Activated T-helper 1 cell treated with Interleukin-2 at 50 U/mL for 16 hours (primary cell): ENCODE data around the gene MSL3B.

Source experiments
- DNase-seq: peaks from one replicate; pipeline ENCODE4 v3.0.0-alpha.2; 2020; ENCODE audit warnings: low read depth

Gene MSL3B

DNA sequence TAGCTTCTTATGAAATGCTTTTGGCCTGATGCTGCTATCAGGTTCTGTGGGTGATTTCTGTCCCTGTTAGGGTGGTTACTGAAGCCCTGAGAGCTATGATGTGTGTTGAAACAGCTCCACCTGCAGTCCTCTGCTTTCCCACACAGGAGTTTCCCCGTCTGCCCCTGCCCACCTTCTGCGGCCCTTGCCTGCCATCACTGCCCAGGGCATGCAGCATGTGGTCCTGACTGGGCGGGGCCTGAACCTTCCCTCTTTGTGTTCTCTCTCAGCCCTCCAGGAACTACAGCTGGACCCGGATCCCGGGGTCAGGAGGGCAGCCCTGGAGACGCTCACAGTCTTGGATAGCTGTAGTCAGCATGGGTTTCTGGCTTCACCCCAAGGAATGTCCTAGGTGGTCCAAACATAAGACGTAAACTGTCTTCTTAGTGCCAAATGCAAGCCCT is 35.3 kb downstream of the MSL3B start:
- DNase-seq = no peak

GRCh38 chr2:233832414-233832813 is 35.8 kb downstream of the MSL3B start:
- no peak for DNase-seq

DNA sequence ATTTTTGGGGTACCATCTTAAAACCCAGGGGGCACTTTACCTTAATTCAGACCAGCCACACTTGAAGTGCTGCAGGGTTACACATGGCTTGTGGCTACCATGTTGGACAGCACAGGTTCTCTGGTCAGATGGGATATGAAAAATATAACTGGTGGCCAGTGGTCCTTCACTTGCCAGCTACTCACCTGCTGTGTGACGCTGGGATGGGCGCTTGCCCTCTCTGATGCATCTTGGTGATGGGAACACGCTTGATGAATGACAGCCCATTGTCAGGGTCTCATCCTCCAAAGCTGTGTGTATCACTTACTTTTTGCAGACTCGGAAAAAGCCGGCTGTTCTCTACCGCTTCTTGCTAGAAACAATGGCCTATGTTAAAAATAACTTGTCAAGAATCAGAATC is 36.3 kb downstream of the MSL3B start:
- no peak for DNase-seq

DNA sequence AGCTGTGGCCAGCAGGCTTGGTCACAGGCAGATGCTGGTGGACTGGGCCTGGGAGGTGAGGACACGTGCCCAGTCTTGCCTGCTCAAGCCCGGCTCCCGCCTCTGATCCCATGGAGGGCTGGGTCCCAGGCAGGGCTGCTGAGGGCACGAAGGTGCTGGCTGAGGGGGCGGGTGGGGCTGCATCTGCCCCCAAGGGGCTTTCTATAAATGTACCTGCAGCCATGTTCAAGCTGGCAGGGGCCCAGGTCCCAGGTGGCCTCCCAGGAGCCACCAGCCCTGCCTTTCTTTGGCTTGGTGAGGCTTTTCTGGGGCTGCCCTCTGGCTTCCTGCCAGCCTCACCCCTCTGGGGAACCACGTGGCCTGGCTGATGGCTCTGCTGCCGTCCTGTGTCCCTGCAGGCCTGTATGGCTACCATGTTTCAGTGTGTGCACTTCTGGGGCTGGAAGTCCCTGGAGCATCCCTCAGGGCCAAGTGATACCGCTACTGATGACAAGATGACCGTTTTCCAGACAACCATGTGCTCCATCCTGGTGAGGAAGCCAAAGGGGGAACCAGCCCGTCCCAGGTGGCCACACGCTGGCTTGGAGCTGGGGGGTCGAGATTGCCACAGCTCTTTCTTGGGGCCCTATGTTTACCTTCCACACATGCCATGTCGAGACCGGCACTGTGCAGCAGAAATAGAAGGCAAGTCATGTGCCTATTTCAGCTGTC is 37.0 kb downstream of the MSL3B start:
- DNase-seq = no peak

DNA sequence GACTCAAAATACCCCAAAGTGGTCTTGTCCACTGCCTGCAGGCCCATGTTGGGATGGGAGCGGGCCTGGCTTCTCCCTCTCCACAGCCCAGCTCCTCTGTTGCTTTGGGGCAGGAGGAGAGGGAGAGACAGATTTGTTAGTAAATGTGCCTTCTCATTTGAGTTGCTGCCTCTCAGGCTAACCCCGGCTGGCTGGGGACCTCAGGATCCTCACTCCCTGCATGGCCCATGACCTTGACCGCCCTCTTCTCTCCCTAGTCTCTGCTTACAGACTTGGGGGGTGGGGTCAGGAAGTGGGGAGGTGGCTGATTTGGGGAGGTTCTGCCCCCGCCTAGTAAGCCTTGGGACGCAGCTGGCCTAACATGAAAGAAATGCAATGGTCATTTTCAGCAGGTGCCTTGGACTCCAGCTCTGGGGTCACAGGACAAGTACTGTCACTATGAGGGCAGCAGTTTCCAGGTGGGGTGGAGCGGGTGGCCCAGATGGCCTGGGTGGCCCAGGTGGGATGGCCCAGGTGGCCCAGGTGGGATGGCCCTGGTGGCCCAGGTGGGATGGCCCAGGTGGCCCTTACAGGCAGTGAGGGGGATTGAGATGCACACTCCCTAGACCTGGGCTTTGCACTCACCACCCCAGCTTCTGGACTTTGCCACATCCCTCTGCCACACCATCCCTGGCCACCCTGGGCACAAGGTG is 37.9 kb downstream of the MSL3B start:
- DNase-seq = no peak

GRCh38 chr2:233829193-233830110 is 38.7 kb downstream of the MSL3B start:
- no peak for DNase-seq

GRCh38 chr2:233828546-233829192 is 39.5 kb downstream of the MSL3B start:
- no peak for DNase-seq

GRCh38 chr2:233824373-233824772 is 43.8 kb downstream of the MSL3B start:
- DNase-seq = no peak

- no peak for DNase-seq
Measured at GRCh38 chr2:233823731-233824121, 44.5 kb downstream of the MSL3B start.

- no peak for DNase-seq
Measured at GRCh38 chr2:233822781-233823730, 45.1 kb downstream of the MSL3B start.

DNA sequence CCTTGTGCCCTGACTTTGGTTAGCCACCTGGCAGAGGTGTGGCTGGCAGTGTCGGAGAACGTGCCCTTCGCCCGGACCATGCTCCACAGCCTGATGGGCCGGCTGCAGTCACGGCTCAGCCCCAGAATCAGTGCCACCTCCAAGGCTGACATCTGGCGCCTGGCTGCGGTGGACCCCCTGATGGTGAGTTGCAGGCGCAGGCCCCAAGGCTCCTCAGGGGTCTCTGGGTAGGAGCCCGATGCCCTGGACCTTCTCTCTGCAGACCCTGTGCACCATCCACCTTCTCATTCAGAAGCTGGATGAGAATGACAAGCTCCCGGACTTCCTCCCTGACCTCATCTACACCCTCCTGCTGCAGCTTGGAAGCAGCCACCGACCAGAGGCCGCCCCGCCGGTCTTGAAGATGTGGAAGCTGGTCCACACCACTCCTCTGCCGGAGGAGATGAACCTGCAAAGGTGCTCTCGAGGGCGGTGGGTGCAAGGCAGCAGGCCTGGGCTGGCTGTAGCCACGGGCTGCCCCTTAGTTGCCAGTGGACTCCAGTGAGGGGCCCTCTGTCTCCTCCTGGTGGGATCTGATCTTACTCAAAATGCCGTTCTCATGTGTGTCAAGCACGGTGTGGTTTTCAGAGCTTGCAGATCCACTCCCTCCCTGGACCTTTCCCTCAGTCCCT is 46.0 kb downstream of the MSL3B start:
- no peak for DNase-seq

- DNase-seq = no peak
Measured at GRCh38 chr2:233821709-233822100, 46.5 kb downstream of the MSL3B start.

DNA sequence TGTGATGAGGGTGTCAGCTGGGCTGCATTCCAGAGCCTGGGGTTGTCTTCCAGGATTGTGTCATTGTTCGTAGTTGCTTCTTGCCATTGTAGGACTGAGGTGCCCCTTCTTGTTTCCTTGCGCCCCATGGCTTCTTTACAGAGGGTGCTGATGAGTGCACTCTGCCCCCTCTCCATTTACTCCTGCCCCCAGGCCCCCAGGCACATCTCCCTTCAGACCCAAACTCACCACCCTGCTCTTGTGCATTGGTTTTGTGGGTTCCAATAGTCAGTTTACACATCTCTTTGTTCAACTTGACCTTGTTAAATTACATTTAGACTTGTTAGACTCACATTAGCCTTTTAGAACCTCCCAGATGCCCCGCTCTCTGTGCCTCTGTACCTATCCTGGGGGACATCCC is 47.0 kb downstream of the MSL3B start:
- no peak for DNase-seq

DNA sequence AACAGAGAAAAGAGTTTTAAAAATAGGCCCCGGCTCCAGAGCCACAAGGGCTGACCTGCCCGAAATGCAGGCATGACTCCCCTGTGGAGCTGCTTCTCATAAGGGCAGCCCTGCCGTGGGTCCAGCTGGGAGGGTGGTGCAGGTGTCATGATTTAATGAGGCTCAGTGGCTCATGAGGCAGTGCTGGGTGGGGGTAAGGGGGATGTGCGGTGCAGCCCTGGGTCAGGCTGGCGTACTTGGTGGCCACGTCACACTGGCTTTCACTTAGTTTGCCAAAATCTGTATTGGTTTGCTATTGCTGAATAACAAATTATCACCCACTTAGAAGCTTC is 47.4 kb downstream of the MSL3B start:
- DNase-seq = no peak

DNA sequence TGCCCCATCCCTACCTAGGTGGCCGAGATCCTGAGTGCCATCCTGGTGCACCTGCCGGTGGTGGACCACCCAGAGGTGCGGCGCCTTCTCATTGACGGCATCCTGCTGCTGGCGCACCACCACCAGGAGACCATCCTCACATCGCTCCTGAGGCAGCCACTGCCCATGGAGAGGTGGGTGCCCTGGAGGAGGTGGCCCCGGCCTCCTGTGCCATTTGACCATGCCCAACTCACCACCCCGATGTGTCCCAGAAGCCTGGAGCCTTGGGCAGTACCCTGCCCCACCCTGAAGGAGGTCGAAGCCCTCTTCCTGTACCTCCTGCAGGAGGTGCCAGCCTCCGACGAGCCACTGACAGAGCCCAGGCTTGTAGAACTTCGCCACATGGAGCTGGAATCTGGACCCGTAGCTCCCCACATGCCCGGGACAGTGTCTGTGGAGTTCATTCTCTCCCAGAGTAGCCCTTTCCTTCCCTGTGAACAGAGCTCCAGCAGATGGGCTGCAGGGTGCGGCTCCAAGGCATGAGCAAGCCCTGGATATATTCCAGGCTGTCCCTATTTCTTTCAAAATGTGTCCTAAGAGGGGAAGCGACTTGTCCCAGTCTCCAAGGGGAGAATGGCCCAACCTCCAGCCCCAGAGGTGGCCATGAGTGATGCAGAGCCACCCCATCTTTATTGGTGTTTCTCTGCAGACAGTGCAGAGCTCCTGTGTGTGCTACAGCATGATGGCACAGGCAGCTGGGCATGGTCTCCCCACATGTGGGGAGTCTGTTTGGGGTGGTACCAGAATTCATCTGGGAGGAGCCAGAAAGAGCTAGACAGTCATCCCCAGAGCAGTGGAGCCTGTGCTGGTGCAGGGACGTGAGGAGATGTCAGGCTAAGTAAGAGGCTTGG is 48.1 kb downstream of the MSL3B start:
- no peak for DNase-seq

GRCh38 chr2:233818639-233819621 is 49.3 kb downstream of the MSL3B start:
- DNase-seq = no peak

- DNase-seq = no peak
Measured at GRCh38 chr2:233817995-233818638, 50.1 kb downstream of the MSL3B start.
